CD4-positive, alpha-beta T cell treated with Interleukin-6 for 4 hours (primary cell): ENCODE data around the gene SLC25A11.
"Not testable (repeated sequence)": the region's sequence is repeated elsewhere in the genome, so short reads cannot be mapped to it uniquely, and the experiment has no call there.

ENCODE experiments used
- DNase-seq: peaks from one replicate; pipeline ENCODE4 v3.0.0-alpha.2; 2020; ENCODE audit warnings: mixed read lengths

The SLC25A11 gene

GRCh38 chr17:4944554-4945175 is 4.8 kb upstream of the SLC25A11 start:
- peak; percentile 13 for DNase-seq

GRCh38 chr17:4944163-4944553 is 4.3 kb upstream of the SLC25A11 start:
- DNase-seq = peak; percentile 69

- no peak for DNase-seq
These were observed 3.1 kb upstream of the SLC25A11 start for GRCh38 chr17:4942760-4943508.

GRCh38 chr17:4941319-4941610 is 1.4 kb upstream of the SLC25A11 start:
- no peak for DNase-seq

- peak; percentile 64 for DNase-seq
These were observed 891 bp upstream of the SLC25A11 start for GRCh38 chr17:4940555-4941318.

GRCh38 chr17:4939546-4939795 is 375 bp downstream of the SLC25A11 start:
- DNase-seq = no peak

GRCh38 chr17:4938688-4939545 is 929 bp downstream of the SLC25A11 start:
- no peak for DNase-seq

GRCh38 chr17:4938069-4938491 is 1.8 kb downstream of the SLC25A11 start:
- DNase-seq = no peak

GRCh38 chr17:4937553-4937952 is 2.3 kb downstream of the SLC25A11 start:
- no peak for DNase-seq

- DNase-seq = no peak
These were observed 3.4 kb downstream of the SLC25A11 start for GRCh38 chr17:4936436-4936835.

- DNase-seq = no peak
These were observed 4.2 kb downstream of the SLC25A11 start for GRCh38 chr17:4935650-4936049.

GRCh38 chr17:4934173-4934979 is 5.5 kb downstream of the SLC25A11 start:
- peak; percentile 31 for DNase-seq

- no peak for DNase-seq
These were observed 6.2 kb downstream of the SLC25A11 start for GRCh38 chr17:4933646-4934045.

GRCh38 chr17:4932756-4933155 is 7.1 kb downstream of the SLC25A11 start:
- no peak for DNase-seq

GRCh38 chr17:4931963-4932362 is 7.9 kb downstream of the SLC25A11 start, which contains the start of gene GP1BA:
Gene GP1BA, plus strand, starts transcription at chr17:4932277. Its CDS starts 328 bp downstream, at chr17:4932605.
- DNase-seq = no peak

- no peak for DNase-seq
These were observed 11.0 kb downstream of the SLC25A11 start for GRCh38 chr17:4928881-4929280.

- DNase-seq = not testable (repeated sequence)
These were observed 13.1 kb downstream of the SLC25A11 start for GRCh38 chr17:4926577-4927335.

- DNase-seq = no peak
These were observed 18.5 kb downstream of the SLC25A11 start for GRCh38 chr17:4921320-4921719.

- no peak for DNase-seq
These were observed 19.3 kb downstream of the SLC25A11 start for GRCh38 chr17:4920351-4921048.

- no peak for DNase-seq
These were observed 20.3 kb downstream of the SLC25A11 start for GRCh38 chr17:4919511-4920047.

GRCh38 chr17:4914551-4914950 is 25.3 kb downstream of the SLC25A11 start:
- not testable (repeated sequence) for DNase-seq
